HPDE6-E6E7 (cell line): Measurements from ENCODE around the gene CACNA2D1.

Experiments used
- DNase-seq: peaks from one replicate; pipeline ENCODE4 v3.0.0; 2011; ENCODE audit warnings: missing footprints; ENCODE audit errors: extremely low spot score

Gene CACNA2D1

GRCh38 chr7:81990395-81990794 is 453.2 kb downstream of the CACNA2D1 start:
- DNase-seq, result no peak

- no peak for DNase-seq
Measured at GRCh38 chr7:81986723-81987470, 456.7 kb downstream of the CACNA2D1 start.

GRCh38 chr7:81983406-81983805 is 460.2 kb downstream of the CACNA2D1 start:
- DNase-seq, result no peak

- no peak for DNase-seq
Measured at GRCh38 chr7:81973117-81973516, 470.5 kb downstream of the CACNA2D1 start.

- DNase-seq, result no peak
Measured at GRCh38 chr7:81960026-81960425, 483.6 kb downstream of the CACNA2D1 start.

GRCh38 chr7:81957517-81957916 is 486.1 kb downstream of the CACNA2D1 start:
- DNase-seq, result no peak

GRCh38 chr7:81956520-81956919 is 487.1 kb downstream of the CACNA2D1 start:
- peak; percentile 7 for DNase-seq

GRCh38 chr7:81949306-81949705 is 494.3 kb downstream of the CACNA2D1 start:
- DNase-seq, result no peak

- no peak for DNase-seq
Measured at GRCh38 chr7:81944058-81944457, 499.5 kb downstream of the CACNA2D1 start.

- no peak for DNase-seq
Measured at GRCh38 chr7:81937091-81937490, 506.5 kb downstream of the CACNA2D1 start.

- no peak for DNase-seq
Measured at GRCh38 chr7:81934596-81935301, 508.8 kb downstream of the CACNA2D1 start.

GRCh38 chr7:81932936-81933335 is 510.6 kb downstream of the CACNA2D1 start:
- DNase-seq, result no peak

GRCh38 chr7:81929386-81929785 is 514.2 kb downstream of the CACNA2D1 start:
- DNase-seq, result no peak

- DNase-seq, result no peak
Measured at GRCh38 chr7:81926154-81926553, 517.4 kb downstream of the CACNA2D1 start.

- no peak for DNase-seq
Measured at GRCh38 chr7:81925530-81925929, 518.0 kb downstream of the CACNA2D1 start.

GRCh38 chr7:81924494-81924893 is 519.1 kb downstream of the CACNA2D1 start:
- no peak for DNase-seq

- no peak for DNase-seq
Measured at GRCh38 chr7:81919494-81919893, 524.1 kb downstream of the CACNA2D1 start.

- no peak for DNase-seq
Measured at GRCh38 chr7:81908220-81908619, 535.4 kb downstream of the CACNA2D1 start.

GRCh38 chr7:81903115-81903514 is 540.5 kb downstream of the CACNA2D1 start:
- DNase-seq, result no peak

- no peak for DNase-seq
Measured at GRCh38 chr7:81902536-81902935, 541.0 kb downstream of the CACNA2D1 start.
